HepG2 (cell line): Measurements from ENCODE around the gene UBE2S. TPM values are rescaled to one million over a fixed set of nuclear protein-coding genes. Genes with fewer than 3 reads are reported as not detected.
A peak's percentile ranks its signal among the peaks of the same experiment; 100 is the strongest.

Experiments
- ATAC-seq: fragments of 200-7000 bp; cut with Tn5 transposase; 3 replicates; pipeline ENCODE4 v1.9.1; 2020; ENCODE audit warnings: mild to moderate bottlenecking, moderate library complexity
- BruUV-seq: library from RNA; stranded (reverse); fragments of 400-500 nt; replicated peaks from 2 replicates; lab custom pipeline; 2021; lab: Mats Ljungman, UMichigan
- CTCF ChIA-PET: fragments of 300-600 bp; formaldehyde crosslinking; extraction: SDS; loops from one replicate; lab custom pipeline; 2021; ENCODE audit warnings: low total read pairs, inconsistent platforms, low intra/inter-chr PET ratio; lab: Yijun Ruan, JAX
- POLR2A ChIA-PET: fragments of 350-600 bp; sonication (Branson Sonifier 250); formaldehyde crosslinking; loops from one replicate; lab custom pipeline; 2020; ENCODE audit warnings: antibody characterized with exemption, inconsistent platforms; lab: Yijun Ruan, JAX
- DNase-seq: peaks from one replicate; pipeline ENCODE4 v3.0.0-alpha.2; 2015; ENCODE audit warnings: low spot score
- FAIRE-seq: peaks from 3 replicates; lab custom pipeline; 2011; peaks lifted over from hg19 to GRCh38; lab: Jason Lieb, UNC
- H2AFZ ChIP-seq: one replicate; pipeline ENCODE4 v1.6.1; 2011; ENCODE audit warnings: low read length, inconsistent platforms
- H3K27ac ChIP-seq: fragments of 300-600 bp; 3 replicates; pipeline ENCODE4 v1.8.0; 2011; ENCODE audit warnings: mixed run types, mild to moderate bottlenecking, mixed read lengths, low read length, inconsistent platforms; ENCODE audit not compliant: insufficient read depth; ENCODE audit errors: extremely low read length
- H3K27me3 ChIP-seq, 2 experiments: fragments of 200-600 bp in 1 of 2; 2 replicates in 1 of 2; 3 replicates in 1 of 2; pipeline versions ENCODE4 v1.6.0 to v1.8.0; 2011; ENCODE audit warnings: low read length in 2 of 2, mild to moderate bottlenecking in 2 of 2, moderate library complexity in 2 of 2, inconsistent platforms in 1 of 2; ENCODE audit not compliant: insufficient read depth in 2 of 2, control insufficient read depth in 1 of 2
- H3K36me3 ChIP-seq, 2 experiments: fragments of 200-600 bp in 1 of 2; replicated peaks in 1 of 2; 2 replicates in 1 of 2; 3 replicates in 1 of 2; pipeline versions ENCODE4 v1.5.1 to v1.8.0; 2011; ENCODE audit warnings: low read length in 2 of 2, inconsistent platforms in 1 of 2; ENCODE audit not compliant: insufficient read depth in 2 of 2, control insufficient read depth in 1 of 2
- H3K4me1 ChIP-seq: 2 replicates; pipeline ENCODE4 v1.5.1; 2012; ENCODE audit warnings: low read length, inconsistent platforms; ENCODE audit not compliant: insufficient read depth
- H3K4me2 ChIP-seq: 2 replicates; pipeline ENCODE4 v1.6.0; 2011; ENCODE audit warnings: low read depth, low read length, inconsistent platforms
- H3K4me3 ChIP-seq, 3 experiments: fragments of 200-600 bp in 1 of 3; sonication (generic), shearing (Covaris generic) in 1 of 3; replicated peaks in 1 of 3; 2 replicates each; pipeline ENCODE4 v1.5.1; 2011 to 2016; ENCODE audit warnings: low read length in 3 of 3, inconsistent platforms in 2 of 3, low read depth in 2 of 3, mild to moderate bottlenecking in 2 of 3, control low read depth in 1 of 3, mixed read lengths in 1 of 3; ENCODE audit not compliant: insufficient read depth in 1 of 3
- H3K79me2 ChIP-seq: one replicate; pipeline ENCODE4 v1.6.1; 2011; ENCODE audit warnings: low read length, inconsistent platforms; ENCODE audit not compliant: insufficient read depth
- H3K9ac ChIP-seq: 2 replicates; pipeline ENCODE4 v1.6.0; 2011; ENCODE audit warnings: mild to moderate bottlenecking, low read depth, low read length, inconsistent platforms; ENCODE audit not compliant: insufficient read depth
- H3K9me3 ChIP-seq: 2 replicates; pipeline ENCODE4 v1.5.1; 2012; ENCODE audit warnings: mild to moderate bottlenecking, low read length
- H4K20me1 ChIP-seq: 2 replicates; pipeline ENCODE4 v1.6.0; 2011; ENCODE audit warnings: inconsistent platforms, mild to moderate bottlenecking, low read length, moderate library complexity; ENCODE audit not compliant: insufficient read depth
- HNRNPL ChIP-seq: fragments of 200-400 bp; formaldehyde crosslinking; IDR thresholded peaks from 2 replicates; pipeline ENCODE4 v1.6.1; 2017; ENCODE audit warnings: mild to moderate bottlenecking, low read depth, low read length
- SMARCE1 ChIP-seq: fragments of 450-650 bp; IDR thresholded peaks from 2 replicates; pipeline ENCODE4 v1.6.1; 2017; ENCODE audit warnings: borderline replicate concordance
- STAT6 ChIP-seq: sonication (generic); formaldehyde crosslinking; IDR thresholded peaks from 2 replicates; pipeline ENCODE4 v1.4.0; 2020; ENCODE audit warnings: missing genetic modification reagents, mild to moderate bottlenecking, borderline replicate concordance
- ZNF646 ChIP-seq: sonication (generic); formaldehyde crosslinking; IDR thresholded peaks from 2 replicates; pipeline ENCODE4 v1.9.0; 2021; ENCODE audit warnings: mild to moderate bottlenecking, missing genetic modification reagents
- whole genome bisulfite sequencing: methylation state at CpG from one replicate; pipeline ENCODE4 v1.1.6; 2017; ENCODE audit warnings: low lambda C conversion rate; 5-methylcytosine and 5-hydroxymethylcytosine counted together
- in situ Hi-C: cut with HindIII; loops from 2 replicates; pipeline ENCODE4 v1.10.0; 2017; ENCODE audit warnings: low pct_unique_long_range_greater_than_20kb; ENCODE audit not compliant: extremely low pct_ligation_motif_present
- intact Hi-C: fragments of 100-400 bp; cut with micrococcal nuclease; formaldehyde crosslinking; loops from one replicate; pipeline ENCODE4 v1.10.0; 2022; ENCODE audit not compliant: unreplicated experiment
- polyA plus RNA-seq, 8 experiments: library from polyadenylated mRNA; depleted of rRNA in 3 of 8; stranded (reverse) in 7 of 8; unstranded in 1 of 8; fragments of >200 nt; fragmentation: Illumina TruSeq in 4 of 8; extraction: Trizol in 4 of 8; gene quantifications; 2 replicates each; pipeline versions ENCODE4 v1.2.1 to v1.2.3, GENCODE V29; 2011 to 2016; ENCODE audit warnings: low read depth in 4 of 8, missing spikeins in 1 of 8, mixed read lengths in 1 of 8; ENCODE audit not compliant: insufficient read depth in 1 of 8
- total RNA-seq, 5 experiments: library from RNA; depleted of rRNA; stranded (reverse); fragments of >200 nt; fragmentation: Illumina TruSeq; extraction: Trizol; gene quantifications; 2 replicates each; pipeline ENCODE4 v1.2.3, GENCODE V29; 2016; ENCODE audit warnings: low read depth in 1 of 5

Gene UBE2S
- total and polyA plus RNA-seq, 2 of the 13 experiments (the other 11 are each of a cell fraction or from before 2014, with no cell fraction given) = 32.2 to 39.3 TPM

- Histone ChIP-seq H3K4me2 (no peak overlapping the region), H3K27ac (no peak overlapping the region), H3K4me3 (no peak overlapping the region), H2AFZ (no peak overlapping the region), H3K9ac (no peak overlapping the region), H4K20me1 (no peaks in the 10 kb centered on the region), H3K27me3 (peaks cover under 1 to 2% of the 10 kb centered on the region in 2 experiments; a peak in 2 of 5 replicates), H3K36me3 (no peaks in the 10 kb centered on the region)
- in situ Hi-C loops (no loop called here), intact Hi-C loops (no loop called here)
- no peak for ATAC-seq
- no TSS peak for BruUV-seq
- peak; percentile 68 for FAIRE-seq
- WGBS = 58% methylated on average over 4 of the region's 4 CpGs
- DNase-seq = no peak
- POLR2A ChIA-PET = no interaction called here
- TF ChIP-seq ZNF646 (peak; percentile 91), HNRNPL (0 out of 2 replicates have a peak, but pooled peaks have one; percentile 29), STAT6 (no peak), SMARCE1 (no peak)
- TF ChIP-seq, all 625 proteins: peak for 2
- no peaks in the 10 kb centered on the region for H3K4me1 ChIP-seq
- CTCF ChIA-PET = no interaction called here
- no peaks in the 10 kb centered on the region for H3K79me2 ChIP-seq
- no peaks in the 10 kb centered on the region for H3K9me3 ChIP-seq
Measured at GRCh38 chr19:55435020-55435419, 27.4 kb upstream of the UBE2S start.
